Sigmoid colon (tissue), 7 donors: ENCODE results near the gene DNAJC21. TPM values are rescaled to one million over a fixed set of nuclear protein-coding genes. Genes with fewer than 3 reads are reported as not detected.

Experiments
- DNase-seq: peaks from one replicate; pipeline ENCODE4 v3.0.0-alpha.2; 2019
- H3K27ac ChIP-seq, 4 donors: fragments of 200-600 bp; sonication (generic); one replicate each; pipeline ENCODE4 v1.5.1; 2016 to 2019; ENCODE audit warnings: mild to moderate bottlenecking in 1 of 4
- H3K27me3 ChIP-seq, 3 donors: fragments of 200-600 bp; sonication (generic); one replicate each; pipeline ENCODE4 v1.5.1; 2019; ENCODE audit warnings: mild to moderate bottlenecking in 1 of 3
- H3K36me3 ChIP-seq, 4 donors: fragments of 200-600 bp; sonication (generic); one replicate each; pipeline ENCODE4 v1.5.1; 2016 to 2019
- H3K4me1 ChIP-seq, 4 donors: fragments of 200-600 bp; sonication (generic); one replicate each; pipeline ENCODE4 v1.5.1; 2017 to 2019
- H3K4me3 ChIP-seq, 4 donors: fragments of 200-600 bp; sonication (generic); one replicate each; pipeline ENCODE4 v1.5.1; 2017 to 2019; ENCODE audit warnings: mild to moderate bottlenecking in 2 of 4, moderate library complexity in 1 of 4
- H3K9me3 ChIP-seq, 4 donors: fragments of 200-600 bp in 3 of 4; sonication (generic) in 3 of 4; one replicate each; pipeline versions ENCODE4 v1.5.1 to v1.6.1; 2013 to 2019
- EP300 ChIP-seq, 4 donors: sonication (generic); formaldehyde crosslinking; IDR thresholded peaks; one replicate each; pipeline ENCODE4 v1.6.1; 2017; ENCODE audit warnings: antibody characterized with exemption in 4 of 4
- POLR2A ChIP-seq, 2 donors: fragments of 450-650 bp; IDR thresholded peaks; one replicate each; pipeline ENCODE4 v1.6.1; 2016; ENCODE audit warnings: antibody characterized with exemption in 2 of 2, mild to moderate bottlenecking in 2 of 2, moderate library complexity in 2 of 2
- POLR2AphosphoS5 ChIP-seq, 4 donors: sonication (generic); formaldehyde crosslinking; IDR thresholded peaks; one replicate each; pipeline ENCODE4 v1.6.1; 2017; ENCODE audit warnings: antibody characterized with exemption in 4 of 4
- WGBS, 2 donors: extraction: QIAGEN DNeasy Blood & Tissue Kit; methylation state at CpG; one replicate each; pipeline ENCODE4 v1.1.7; 2013; 5-methylcytosine and 5-hydroxymethylcytosine counted together
- intact Hi-C: fragments of 100-400 bp; cut with DNase I; formaldehyde crosslinking; loops from one replicate; pipeline ENCODE4 v1.15.1; 2023
- polyA plus RNA-seq, 3 donors: library from polyadenylated mRNA; stranded (reverse); fragments of 200-250 nt; gene quantifications; one replicate each; pipeline ENCODE4 v1.2.3, GENCODE V29; 2013
- total RNA-seq, 4 donors: library from RNA; depleted of rRNA; stranded (reverse); fragments of >200 nt; gene quantifications; one replicate each; pipeline ENCODE4 v1.1.0, GENCODE V29; 2016
- TF ChIP-seq, protein P1 (sequence below), 4 experiments: fragments of 450-650 bp in 3 of 4; fragments of 200-600 bp in 1 of 4; IDR thresholded peaks; one replicate each; pipeline ENCODE4 v1.5.1; 2016 to 2019; ENCODE audit warnings: antibody characterized with exemption in 4 of 4, mild to moderate bottlenecking in 3 of 4, moderate library complexity in 2 of 4
- donor health status: healthy with polysubstance abuse.
- donor health status: Bipolar disorder and iron deficiency.
- donor health status: healthy.

Gene DNAJC21
- total and polyA plus RNA-seq, 7 donors, result 26.4 to 47.1 (median 40.6) TPM

DNA sequence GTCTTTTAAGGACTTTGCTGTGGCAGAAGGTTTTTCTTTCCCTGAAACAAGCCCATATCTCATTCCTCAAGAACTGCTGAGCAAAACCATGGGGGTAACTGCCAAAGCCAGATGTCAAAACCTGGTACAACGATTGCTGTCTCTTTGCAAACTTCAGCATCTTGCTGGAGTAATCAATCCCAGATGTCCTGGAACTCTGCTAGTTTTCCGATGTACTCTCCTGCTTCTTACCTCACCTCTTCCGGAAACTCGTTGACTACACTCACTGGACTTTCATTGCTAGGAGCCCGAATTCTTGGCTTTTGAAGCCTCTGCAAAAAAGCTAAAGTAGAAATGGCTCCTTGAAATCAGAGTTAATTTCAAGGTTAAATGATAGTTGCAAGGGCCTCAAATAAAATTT, 37.4 kb upstream of the DNAJC21 start:
- DNase-seq, result no peak
- Histone ChIP-seq H3K27ac (no peak overlapping the region), H3K36me3 (no peaks in the 10 kb centered on the region), H3K27me3 (no peaks in the 10 kb centered on the region), H3K9me3 (no peaks in the 10 kb centered on the region), H3K4me3 (no peak overlapping the region), H3K4me1 (no peaks in the 10 kb centered on the region)
- WGBS, 2 donors, result 83 to 87% methylated on average over 5 of the region's 5 CpGs
- intact Hi-C loops, result no loop called here
- TF ChIP-seq, protein P1, sequence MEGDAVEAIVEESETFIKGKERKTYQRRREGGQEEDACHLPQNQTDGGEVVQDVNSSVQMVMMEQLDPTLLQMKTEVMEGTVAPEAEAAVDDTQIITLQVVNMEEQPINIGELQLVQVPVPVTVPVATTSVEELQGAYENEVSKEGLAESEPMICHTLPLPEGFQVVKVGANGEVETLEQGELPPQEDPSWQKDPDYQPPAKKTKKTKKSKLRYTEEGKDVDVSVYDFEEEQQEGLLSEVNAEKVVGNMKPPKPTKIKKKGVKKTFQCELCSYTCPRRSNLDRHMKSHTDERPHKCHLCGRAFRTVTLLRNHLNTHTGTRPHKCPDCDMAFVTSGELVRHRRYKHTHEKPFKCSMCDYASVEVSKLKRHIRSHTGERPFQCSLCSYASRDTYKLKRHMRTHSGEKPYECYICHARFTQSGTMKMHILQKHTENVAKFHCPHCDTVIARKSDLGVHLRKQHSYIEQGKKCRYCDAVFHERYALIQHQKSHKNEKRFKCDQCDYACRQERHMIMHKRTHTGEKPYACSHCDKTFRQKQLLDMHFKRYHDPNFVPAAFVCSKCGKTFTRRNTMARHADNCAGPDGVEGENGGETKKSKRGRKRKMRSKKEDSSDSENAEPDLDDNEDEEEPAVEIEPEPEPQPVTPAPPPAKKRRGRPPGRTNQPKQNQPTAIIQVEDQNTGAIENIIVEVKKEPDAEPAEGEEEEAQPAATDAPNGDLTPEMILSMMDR (IDR thresholded peaks at IDR 0.05), result no peak
- TF ChIP-seq POLR2AphosphoS5 (IDR thresholded peaks at IDR 0.05) (no peak), POLR2A (IDR thresholded peaks at IDR 0.05) (no peak), EP300 (IDR thresholded peaks at IDR 0.05) (no peak)

DNA sequence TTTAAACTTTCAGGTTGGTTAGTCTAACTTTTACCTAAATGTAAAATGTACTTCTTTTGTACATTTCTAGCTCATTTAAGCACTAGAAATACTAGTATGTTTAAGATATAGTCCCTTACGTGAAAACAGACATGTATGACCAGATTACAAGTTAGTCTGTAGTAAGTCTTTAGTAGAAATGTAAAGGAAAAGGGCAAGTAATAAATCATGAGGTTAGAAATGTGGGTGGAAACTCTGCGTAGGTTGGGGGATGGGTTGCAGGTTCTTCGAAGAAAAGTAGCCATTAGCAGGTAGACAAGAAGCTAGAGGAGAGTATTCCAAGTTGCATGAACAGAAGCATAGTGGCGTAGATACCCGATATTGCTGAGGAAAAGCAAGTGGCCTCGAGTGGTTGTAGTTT, 36.9 kb upstream of the DNAJC21 start:
- TF ChIP-seq, protein P1 (IDR thresholded peaks at IDR 0.05), result no peak
- TF ChIP-seq EP300 (IDR thresholded peaks at IDR 0.05), result no peak
- no peak for TF ChIP-seq POLR2A (IDR thresholded peaks at IDR 0.05)
- TF ChIP-seq POLR2AphosphoS5 (IDR thresholded peaks at IDR 0.05), result no peak
- 89% methylated on average over 6 of the region's 6 CpGs for WGBS, 2 donors
- intact Hi-C loops, result no loop called here

DNA sequence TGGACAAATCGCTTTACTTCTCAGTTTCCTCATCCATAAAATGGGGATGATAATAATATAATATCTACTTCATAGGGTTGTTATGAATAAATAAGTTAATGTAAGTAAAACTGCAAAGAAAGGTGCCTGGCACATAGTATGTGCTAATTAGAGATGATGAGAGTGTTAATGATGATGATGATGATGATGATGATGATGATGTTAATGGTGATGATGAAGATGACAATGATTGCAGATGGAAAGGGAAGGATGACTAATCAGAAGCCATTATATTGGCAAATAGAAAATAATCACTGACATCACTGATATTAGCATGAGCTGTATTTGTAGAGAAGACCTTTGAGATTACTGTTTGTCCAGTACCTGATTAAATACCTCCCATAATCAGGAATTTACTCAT, 34.6 kb upstream of the DNAJC21 start:
- intact Hi-C loops, result loop anchor here (5.0 kb wide), 1 partner anchor 57 kb away; the partner anchor contains the start of gene TTC23L

More for the DNA sequence above, 36.9 kb upstream of the DNAJC21 start:
- no peaks in the 10 kb centered on the region for H3K4me1 ChIP-seq
- H3K27me3 ChIP-seq, result no peaks in the 10 kb centered on the region
- no peaks in the 10 kb centered on the region for H3K9me3 ChIP-seq
- no peak overlapping the region for H3K4me3 ChIP-seq
- H3K27ac ChIP-seq, result no peak overlapping the region
- H3K36me3 ChIP-seq, result no peaks in the 10 kb centered on the region
- no peak for DNase-seq

DNA sequence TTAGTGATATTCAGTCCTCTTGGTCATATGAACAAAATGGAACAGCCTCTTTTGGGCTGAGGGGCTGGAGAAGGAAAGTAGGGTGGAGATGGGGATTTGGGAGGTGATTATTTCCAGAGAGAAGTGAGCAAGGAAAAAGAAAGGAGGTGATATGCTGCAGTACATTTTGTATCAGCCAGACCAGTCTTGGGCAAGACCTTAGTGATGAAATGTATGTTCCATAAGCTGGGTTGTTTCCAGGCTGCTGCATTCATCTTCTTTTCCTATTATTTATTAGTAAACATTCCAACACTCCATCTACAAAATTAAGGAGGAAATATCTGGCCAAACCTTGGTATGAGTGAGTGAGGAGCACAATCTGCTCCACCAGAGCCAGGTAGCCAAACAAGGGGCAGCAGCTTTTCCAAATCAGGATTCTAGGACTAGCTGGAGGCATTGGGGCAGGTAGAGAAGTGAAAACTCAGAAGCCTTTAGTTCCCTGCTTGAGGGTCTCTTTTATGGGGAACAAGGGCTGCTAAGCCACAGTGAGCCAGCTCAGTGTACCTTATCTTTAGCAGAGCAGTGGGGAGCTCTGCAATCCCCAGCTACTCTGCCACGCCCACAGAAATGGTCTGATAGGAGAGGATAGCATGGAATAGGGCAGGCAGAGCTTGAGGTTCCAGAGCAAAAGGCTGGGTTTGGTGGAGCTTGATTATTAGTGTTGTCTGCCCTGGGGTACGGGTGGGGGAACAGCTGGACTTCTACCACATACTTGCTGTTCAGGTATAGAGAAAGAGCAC, 33.5 kb upstream of the DNAJC21 start:
- no peaks in the 10 kb centered on the region for H3K36me3 ChIP-seq
- WGBS, 2 donors, result 70 to 80% methylated on average over 2 of the region's 2 CpGs
- H3K9me3 ChIP-seq, result no peaks in the 10 kb centered on the region
- no peak overlapping the region for H3K4me3 ChIP-seq
- peaks cover 0 to 4% (median 0%) of the 10 kb centered on the region in 4 donors for H3K4me1 ChIP-seq
- no peak overlapping the region for H3K27ac ChIP-seq
- H3K27me3 ChIP-seq, result no peaks in the 10 kb centered on the region
- DNase-seq, result no peak
- no peak for TF ChIP-seq POLR2A (IDR thresholded peaks at IDR 0.05)
- no peak for TF ChIP-seq EP300 (IDR thresholded peaks at IDR 0.05)
- TF ChIP-seq POLR2AphosphoS5 (IDR thresholded peaks at IDR 0.05), result no peak
- TF ChIP-seq, protein P1 (IDR thresholded peaks at IDR 0.05), result no peak
- intact Hi-C loops, result loop anchor here (5.0 kb wide), 1 partner anchor 59 kb away; the partner anchor contains the start of gene TTC23L

More for the DNA sequence above, 34.6 kb upstream of the DNAJC21 start:
- H3K4me1 ChIP-seq, result peaks cover 0 to 4% (median 0%) of the 10 kb centered on the region in 4 donors
- H3K27me3 ChIP-seq, result no peaks in the 10 kb centered on the region
- no peaks in the 10 kb centered on the region for H3K9me3 ChIP-seq
- H3K27ac ChIP-seq, result no peak overlapping the region
- 95 to 98% methylated on average over 1 of the region's 1 CpG for WGBS, 2 donors
- TF ChIP-seq EP300 (IDR thresholded peaks at IDR 0.05) (no peak), POLR2AphosphoS5 (IDR thresholded peaks at IDR 0.05) (no peak), POLR2A (IDR thresholded peaks at IDR 0.05) (no peak)
- TF ChIP-seq, protein P1 (IDR thresholded peaks at IDR 0.05), result no peak
- H3K4me3 ChIP-seq, result no peak overlapping the region
- H3K36me3 ChIP-seq, result no peaks in the 10 kb centered on the region
- DNase-seq, result no peak
